GM18507 (cell line): Measurements from ENCODE around the gene SUMF2.
"Not testable (repeated sequence)": the region's sequence is repeated elsewhere in the genome, so short reads cannot be mapped to it uniquely, and the experiment has no call there.

Source experiments
- DNase-seq: peaks from one replicate; pipeline ENCODE4 v3.0.0; 2011; ENCODE audit warnings: low read depth; ENCODE audit not compliant: insufficient read length; ENCODE audit errors: extremely low spot score
- FAIRE-seq: peaks from 2 replicates; lab custom pipeline; 2011; peaks lifted over from hg19 to GRCh38; lab: Jason Lieb, UNC

SUMF2 gene

GRCh38 chr7:56063882-56064625, at the start of gene SUMF2:
Gene SUMF2 (plus strand): TSS chr7:56064286. CDS start chr7:56064312, 26 bp downstream.
- peak; percentile 85 for FAIRE-seq
- DNase-seq = peak; percentile 98

GRCh38 chr7:56017015-56017414, 47.1 kb upstream of the SUMF2 start:
- not testable (repeated sequence) for FAIRE-seq, DNase-seq

GRCh38 chr7:56019501-56019900, 44.6 kb upstream of the SUMF2 start:
- FAIRE-seq (no peak), DNase-seq (no peak)

- no peak for FAIRE-seq
These were observed 40.6 kb upstream of the SUMF2 start for GRCh38 chr7:56023500-56023899.

GRCh38 chr7:56026538-56026937, 37.5 kb upstream of the SUMF2 start:
- FAIRE-seq = no peak
- DNase-seq = no peak

More at GRCh38 chr7:56023500-56023899, 40.6 kb upstream of the SUMF2 start:
- DNase-seq = no peak

GRCh38 chr7:56028942-56029630, 35.0 kb upstream of the SUMF2 start:
- FAIRE-seq = no peak
- DNase-seq = no peak

GRCh38 chr7:56030340-56030739, 33.7 kb upstream of the SUMF2 start:
- FAIRE-seq (no peak), DNase-seq (no peak)

- DNase-seq, FAIRE-seq: not testable (repeated sequence)
These were observed 32.5 kb upstream of the SUMF2 start for GRCh38 chr7:56031556-56031955.

- DNase-seq, FAIRE-seq: not testable (repeated sequence)
These were observed 31.5 kb upstream of the SUMF2 start for GRCh38 chr7:56032578-56032977.

- DNase-seq (peak; percentile 57), FAIRE-seq (peak; percentile 78)
These were observed 30.2 kb upstream of the SUMF2 start for GRCh38 chr7:56033671-56034432.

GRCh38 chr7:56040730-56041129, 23.4 kb upstream of the SUMF2 start:
- FAIRE-seq (no peak), DNase-seq (no peak)

- not testable (repeated sequence) for FAIRE-seq, DNase-seq
These were observed 18.3 kb upstream of the SUMF2 start for GRCh38 chr7:56045758-56046157.

- DNase-seq (no peak), FAIRE-seq (no peak)
These were observed 17.2 kb upstream of the SUMF2 start for GRCh38 chr7:56046721-56047445.

- FAIRE-seq, DNase-seq: not testable (repeated sequence)
These were observed 16.5 kb upstream of the SUMF2 start for GRCh38 chr7:56047446-56048116.

- DNase-seq = no peak
- FAIRE-seq = no peak
These were observed 15.8 kb upstream of the SUMF2 start for GRCh38 chr7:56048245-56048644.

- DNase-seq, FAIRE-seq: not testable (repeated sequence)
These were observed 15.3 kb upstream of the SUMF2 start for GRCh38 chr7:56048763-56049162.

- no peak for FAIRE-seq
- DNase-seq = no peak
These were observed 13.1 kb upstream of the SUMF2 start for GRCh38 chr7:56051053-56051338.

- DNase-seq (peak; percentile 82), FAIRE-seq (peak; percentile 95)
These were observed 12.5 kb upstream of the SUMF2 start, which contains the start of the genes CCT6A and PSPH for GRCh38 chr7:56051339-56052191. Gene CCT6A (plus strand): TSS chr7:56051765. CDS start chr7:56051849, 84 bp downstream. Gene PSPH (minus strand): TSS chr7:56051444. CDS start chr7:56021212, 30,232 bp downstream.
